HEK293T (cell line): ENCODE results near the gene CLDN8.

Experiments used
- BHLHE40 ChIP-seq: fragments of 450-650 bp; IDR thresholded peaks from 2 replicates; pipeline ENCODE4 v1.6.1; 2016; ENCODE audit warnings: mild to moderate bottlenecking, moderate library complexity, borderline replicate concordance
- FOXA1 ChIP-seq: fragments of 450-650 bp; IDR thresholded peaks from 2 replicates; pipeline ENCODE4 v1.6.1; 2016; ENCODE audit warnings: mild to moderate bottlenecking
- HDGF ChIP-seq: fragments of 450-650 bp; IDR thresholded peaks from 2 replicates; pipeline ENCODE4 v1.6.1; 2017; ENCODE audit warnings: antibody characterized with exemption, borderline replicate concordance
- LEF1 ChIP-seq: fragments of 450-650 bp; IDR thresholded peaks from 2 replicates; pipeline ENCODE4 v1.6.1; 2017; ENCODE audit warnings: mild to moderate bottlenecking, borderline replicate concordance
- NFRKB ChIP-seq: fragments of 450-650 bp; IDR thresholded peaks from 2 replicates; pipeline ENCODE4 v1.6.1; 2016; ENCODE audit warnings: mild to moderate bottlenecking, moderate library complexity
- SP1 ChIP-seq: fragments of 450-650 bp; IDR thresholded peaks from 2 replicates; pipeline ENCODE4 v1.6.1; 2017
- SUZ12 ChIP-seq: fragments of 450-650 bp; IDR thresholded peaks from 2 replicates; pipeline ENCODE4 v1.6.1; 2016; ENCODE audit warnings: mild to moderate bottlenecking
- TARDBP ChIP-seq: fragments of 450-650 bp; IDR thresholded peaks from 2 replicates; pipeline ENCODE4 v1.6.1; 2016
- ZNF384 ChIP-seq: fragments of 450-650 bp; IDR thresholded peaks from 2 replicates; pipeline ENCODE4 v1.6.1; 2016

- TF ChIP-seq LEF1 (no peak), BHLHE40 (no peak), ZNF384 (no peak), SUZ12 (no peak), TARDBP (no peak), HDGF (no peak), FOXA1 (no peak), NFRKB (no peak), SP1 (no peak)
Observed at GRCh38 chr21:30207252-30207579, 8.7 kb downstream of the CLDN8 start.
